CD4-positive, alpha-beta T cell treated with Interferon gamma for 1 hour (primary cell): Measurements from ENCODE around the gene LGALS9.
"Not testable (repeated sequence)": the region's sequence is repeated elsewhere in the genome, so short reads cannot be mapped to it uniquely, and the experiment has no call there.

Experiments used
- DNase-seq: peaks from one replicate; pipeline ENCODE4 v3.0.0-alpha.2; 2020

The LGALS9 gene

DNA sequence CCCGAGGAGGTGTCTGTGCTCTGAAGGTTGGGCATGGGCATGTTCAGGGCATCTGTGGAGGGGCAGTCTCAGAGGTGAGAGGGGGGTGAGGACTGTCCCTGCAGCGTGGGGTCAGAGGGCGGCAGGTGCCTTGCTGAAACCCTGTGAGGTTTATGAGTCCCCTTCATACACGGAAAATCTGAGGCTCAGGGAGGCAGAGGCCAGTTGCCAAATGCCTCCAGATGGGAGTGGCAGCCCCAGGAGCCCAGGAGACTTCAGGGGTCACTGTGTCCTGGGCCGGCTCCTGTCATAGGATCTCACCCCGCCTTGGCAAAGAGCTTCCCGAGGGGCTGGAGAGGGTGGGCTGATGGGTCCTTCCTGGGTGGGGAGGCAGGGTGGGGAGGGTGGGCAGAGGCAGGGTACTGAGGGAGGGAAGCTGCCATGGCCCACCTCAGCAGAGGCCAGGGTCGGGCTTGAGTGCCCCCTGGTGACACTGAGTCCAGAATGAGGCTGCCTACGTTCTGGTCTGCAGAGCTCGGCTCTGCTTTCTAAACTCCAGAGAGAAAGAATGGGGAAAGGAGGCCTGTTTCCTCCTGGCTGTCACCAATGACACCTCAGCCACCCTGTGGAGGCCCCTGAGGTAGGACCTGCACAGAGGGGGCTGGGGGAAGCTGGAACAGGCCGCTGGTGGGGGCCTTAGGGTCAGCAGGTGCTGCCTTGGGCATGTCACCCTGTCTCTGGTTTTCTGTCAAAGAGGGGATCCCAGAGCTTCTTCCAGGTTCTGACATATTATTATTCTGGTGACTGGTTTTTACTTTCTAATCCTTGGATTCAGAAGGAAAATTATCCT is 1.1 kb downstream of the LGALS9 start:
- DNase-seq = no peak

DNA sequence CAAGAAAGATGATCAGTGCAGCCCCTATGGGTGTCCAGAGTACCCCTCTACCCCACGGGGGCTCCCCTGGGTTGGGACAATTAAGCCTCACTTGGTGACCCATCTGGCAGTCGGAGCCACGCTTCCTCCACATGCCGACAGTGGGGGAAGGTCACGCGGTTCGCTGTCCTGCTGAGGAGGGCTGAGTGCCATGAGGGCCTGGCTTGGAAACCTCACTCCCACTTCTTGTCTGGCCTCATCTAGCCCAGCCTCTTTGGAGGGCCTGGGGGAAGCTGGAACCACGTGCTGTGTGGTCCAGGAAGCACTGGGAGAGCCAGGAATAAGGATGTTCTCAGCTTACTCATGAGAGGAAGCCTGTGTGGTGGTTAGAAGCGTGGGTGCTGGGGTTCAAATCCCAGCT is 1.8 kb downstream of the LGALS9 start:
- DNase-seq = not testable (repeated sequence)

DNA sequence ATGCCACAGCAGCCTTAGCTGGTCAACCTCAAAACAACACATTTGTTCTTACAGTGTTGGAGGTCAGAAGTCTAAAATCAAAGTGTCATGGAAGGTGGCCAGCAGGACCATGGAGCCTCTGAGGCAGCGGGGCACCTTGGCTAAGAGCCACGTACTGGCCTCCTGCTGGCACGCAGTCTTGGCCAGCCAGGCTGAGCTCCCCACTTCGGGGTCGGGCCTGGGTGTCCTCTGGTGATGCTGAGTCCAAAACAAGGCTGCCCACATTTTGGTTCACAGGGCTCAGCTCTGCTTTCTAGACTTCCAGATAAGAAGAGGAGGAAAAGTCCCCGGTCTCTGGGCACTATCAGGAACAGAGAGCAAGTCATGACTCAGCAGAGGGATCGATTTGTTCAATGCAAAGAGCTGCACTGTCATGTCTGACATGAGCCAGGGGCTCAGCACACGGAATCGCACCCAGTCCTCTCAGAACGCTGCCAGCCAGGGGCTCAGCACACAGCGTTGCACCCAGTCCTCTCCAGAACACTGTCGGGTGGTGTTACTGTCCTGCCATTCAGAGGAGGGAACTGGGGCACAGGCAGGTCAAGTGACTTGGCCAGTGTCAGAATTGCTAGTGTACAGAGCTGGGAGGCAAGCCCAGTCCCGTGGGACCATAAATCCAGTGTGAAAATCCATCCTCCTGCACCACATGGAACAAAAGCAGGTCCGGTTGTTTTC is 2.5 kb downstream of the LGALS9 start:
- no peak for DNase-seq

DNA sequence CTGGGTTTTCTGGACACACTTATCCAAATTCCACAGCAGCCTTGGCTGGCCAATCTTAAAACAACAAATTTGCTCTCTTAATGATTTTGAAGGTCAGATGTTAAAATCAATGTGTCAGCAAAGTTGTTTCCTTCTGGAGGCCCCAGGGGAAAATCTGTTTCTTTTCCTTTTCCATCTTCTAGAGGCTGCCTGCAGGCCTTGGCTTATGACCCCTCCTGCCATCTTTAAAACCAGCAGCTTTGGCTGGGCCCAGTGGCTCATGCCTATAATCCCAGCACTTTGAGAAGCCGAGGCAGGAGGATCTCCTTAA is 3.0 kb downstream of the LGALS9 start:
- DNase-seq = no peak

DNA sequence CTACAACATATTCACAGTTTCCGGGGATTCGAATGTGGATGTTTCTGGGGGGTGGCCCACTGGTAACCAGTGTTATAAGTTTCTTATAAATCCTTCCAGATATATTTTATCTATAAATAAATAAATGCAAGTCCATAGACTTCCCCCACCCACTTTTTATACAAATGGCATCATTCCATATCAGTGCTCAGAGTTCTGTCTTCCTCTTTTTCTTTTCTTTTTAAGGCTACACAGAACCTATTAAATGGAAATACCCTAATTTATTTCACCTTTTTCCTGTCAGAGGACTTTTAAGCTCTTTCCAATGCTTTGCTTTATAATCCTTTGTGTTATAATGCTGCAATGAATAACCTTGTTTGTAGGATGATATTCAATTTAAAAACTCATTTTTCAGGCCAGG is 3.8 kb downstream of the LGALS9 start:
- DNase-seq = no peak

DNA sequence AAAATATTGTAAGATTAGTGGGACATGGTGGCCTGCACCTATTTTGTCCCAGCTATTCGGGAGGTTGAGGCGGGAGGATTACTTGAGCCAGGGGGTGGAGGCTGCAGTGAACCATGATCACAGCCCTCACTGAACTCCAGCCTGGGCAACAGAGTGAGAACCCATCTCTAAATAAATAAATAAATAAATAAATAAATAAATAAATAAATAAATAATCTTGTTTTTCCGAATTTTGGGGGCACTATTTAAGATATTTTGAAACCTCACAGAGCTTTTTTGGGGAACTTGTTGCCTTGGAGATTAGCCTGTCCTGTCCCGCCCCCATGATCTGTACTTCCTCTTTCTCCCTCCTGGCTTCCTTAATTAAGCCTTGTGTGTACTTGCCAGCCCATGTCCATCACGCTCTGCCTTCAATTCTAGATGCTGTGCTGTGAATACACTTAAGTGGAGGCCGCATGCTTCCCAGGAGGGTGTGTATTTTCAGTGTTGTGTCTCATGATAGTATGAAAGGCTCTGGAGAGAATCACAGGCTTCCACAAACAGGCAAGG is 4.4 kb downstream of the LGALS9 start:
- peak; percentile 48 for DNase-seq

DNA sequence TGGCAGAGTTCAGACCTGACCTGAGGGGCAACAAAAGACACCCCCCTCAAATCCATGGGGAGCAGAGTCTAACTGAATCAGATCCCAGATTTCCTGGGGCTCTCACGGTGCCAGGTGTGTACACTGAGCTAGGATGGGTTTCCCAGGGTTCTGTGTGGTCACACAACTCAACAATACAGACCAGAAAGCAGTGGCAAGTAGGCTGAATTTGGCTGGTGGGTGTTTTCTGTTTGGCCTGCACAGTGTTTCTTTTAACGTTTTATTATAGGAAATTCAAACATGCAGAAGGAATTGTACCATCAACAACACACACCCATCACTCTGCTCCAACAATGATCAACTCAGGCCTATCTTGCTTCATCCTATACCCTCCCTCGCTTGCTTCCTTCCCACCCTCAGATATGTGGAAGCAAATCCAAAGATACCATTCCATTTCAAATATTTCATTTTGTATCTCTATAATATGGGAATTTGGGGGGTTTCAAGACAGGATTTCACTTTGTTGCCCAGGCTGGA is 5.1 kb downstream of the LGALS9 start:
- DNase-seq = not testable (repeated sequence)

DNA sequence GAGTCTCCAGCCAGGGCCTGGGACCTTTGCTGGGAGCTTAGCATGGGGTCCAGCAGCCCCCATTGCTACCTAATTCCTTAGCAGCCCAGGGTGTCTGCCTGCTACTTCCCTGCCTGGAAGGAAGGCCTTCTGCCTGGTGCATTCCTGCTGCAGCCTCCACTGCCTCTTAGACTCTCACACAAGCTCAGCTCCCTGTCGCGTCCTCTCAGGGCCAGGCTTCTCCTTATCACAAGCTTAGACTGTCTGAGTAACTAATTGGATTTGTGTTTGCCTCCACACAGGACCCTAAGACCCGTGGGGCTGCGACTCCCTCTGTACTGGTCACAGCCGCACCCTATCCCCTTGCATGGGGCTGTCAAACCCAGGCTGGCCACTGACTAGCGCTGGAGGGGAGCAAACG is 6.8 kb downstream of the LGALS9 start:
- not testable (repeated sequence) for DNase-seq

DNA sequence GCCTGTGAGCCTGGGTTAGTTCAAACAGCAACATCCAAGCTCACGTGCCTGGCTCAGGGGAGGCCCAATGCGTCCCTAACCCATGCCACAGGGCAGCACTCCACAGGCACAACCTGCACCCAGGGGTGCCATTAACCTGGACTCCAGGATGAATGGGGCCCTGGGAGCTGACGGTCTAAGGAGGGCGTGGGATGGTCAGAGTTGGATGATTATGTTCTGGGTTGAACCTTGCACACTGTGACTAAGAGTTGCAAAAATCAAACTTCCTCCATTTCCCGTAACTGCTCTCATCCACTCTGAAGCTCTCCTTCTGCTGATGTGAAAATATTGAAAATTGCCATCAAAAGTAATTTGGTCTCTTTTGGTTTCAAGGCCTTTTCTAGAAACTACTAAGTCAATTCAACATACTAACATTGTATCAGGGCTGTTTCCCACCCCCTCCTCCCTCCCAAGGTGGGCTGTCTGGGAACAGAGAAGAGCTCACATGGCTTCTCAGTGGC is 7.5 kb downstream of the LGALS9 start:
- DNase-seq = not testable (repeated sequence)

DNA sequence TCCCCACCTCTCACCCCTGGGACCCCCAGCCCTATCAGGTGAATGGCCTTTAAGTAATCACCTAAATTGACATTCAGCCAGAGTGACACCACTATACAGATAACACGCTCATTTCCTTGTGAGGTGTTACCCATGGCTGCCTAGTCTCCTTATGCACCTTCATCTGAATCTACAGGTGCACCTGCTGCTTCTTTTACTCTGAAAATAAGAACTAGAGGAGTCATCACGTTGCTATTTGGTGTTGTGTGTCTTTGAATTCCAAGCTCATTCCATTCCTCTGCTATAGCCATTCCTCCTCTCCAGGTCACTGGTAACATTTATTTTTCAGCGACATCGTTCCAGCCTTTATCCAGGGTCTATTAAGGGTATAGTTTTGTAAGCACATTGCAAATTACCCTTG is 9.8 kb downstream of the LGALS9 start:
- DNase-seq = no peak

DNA sequence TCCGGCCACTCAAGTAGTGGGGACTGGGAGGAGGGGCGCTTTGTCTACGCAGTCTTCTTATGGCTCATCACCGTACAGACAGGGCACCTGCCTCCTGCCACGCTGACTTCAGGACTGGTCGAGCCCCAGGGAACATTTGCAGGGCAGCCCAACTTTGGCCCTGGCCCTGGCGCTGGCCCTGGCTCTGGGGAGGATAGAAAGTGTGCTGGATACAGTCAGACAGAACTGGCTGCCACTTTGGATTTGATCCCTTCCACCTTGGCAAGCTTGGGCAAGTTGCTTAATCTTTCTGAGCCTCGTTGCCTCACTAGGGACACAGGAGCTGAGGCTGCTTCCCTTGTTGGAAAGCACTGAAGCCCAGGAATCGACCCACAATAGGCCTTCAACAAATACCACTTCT is 13.6 kb downstream of the LGALS9 start:
- DNase-seq = no peak

DNA sequence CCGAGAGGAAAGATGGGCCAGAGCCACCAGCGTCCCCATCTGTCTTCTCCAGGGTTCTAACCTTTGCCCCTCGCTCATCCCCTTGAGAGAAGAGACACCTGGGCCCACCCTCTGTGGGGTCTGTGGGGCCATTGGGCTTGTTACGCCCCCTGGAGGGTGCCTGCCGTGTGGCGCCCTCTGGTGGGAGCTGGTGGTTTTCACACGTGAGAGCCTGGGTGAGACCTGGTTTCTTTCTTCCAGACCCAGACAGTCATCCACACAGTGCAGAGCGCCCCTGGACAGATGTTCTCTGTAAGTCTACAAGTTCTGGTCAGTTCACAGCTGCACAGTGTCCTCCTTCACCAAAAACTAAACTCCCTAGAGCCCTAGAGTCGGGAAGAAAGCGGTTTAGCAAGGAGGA is 14.6 kb downstream of the LGALS9 start:
- DNase-seq = not testable (repeated sequence)

DNA sequence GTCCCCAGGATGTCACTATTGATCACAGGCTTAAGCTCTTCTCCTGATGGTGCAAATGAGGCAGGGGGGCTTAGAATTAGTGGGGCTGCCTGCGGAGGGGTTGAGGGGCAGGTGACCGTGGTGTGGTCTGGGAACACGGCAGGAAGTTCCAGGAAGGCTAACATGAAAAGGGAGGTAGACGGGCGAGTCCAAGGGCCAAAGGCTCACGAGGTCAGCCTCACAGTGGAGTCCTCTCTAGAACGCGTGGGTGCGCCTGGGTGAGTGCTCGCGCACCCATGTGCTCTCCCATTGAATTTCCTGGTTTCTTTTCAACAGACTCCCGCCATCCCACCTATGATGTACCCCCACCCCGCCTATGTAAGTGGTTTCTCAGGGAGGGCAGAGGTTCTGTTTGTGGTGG is 15.2 kb downstream of the LGALS9 start:
- no peak for DNase-seq

DNA sequence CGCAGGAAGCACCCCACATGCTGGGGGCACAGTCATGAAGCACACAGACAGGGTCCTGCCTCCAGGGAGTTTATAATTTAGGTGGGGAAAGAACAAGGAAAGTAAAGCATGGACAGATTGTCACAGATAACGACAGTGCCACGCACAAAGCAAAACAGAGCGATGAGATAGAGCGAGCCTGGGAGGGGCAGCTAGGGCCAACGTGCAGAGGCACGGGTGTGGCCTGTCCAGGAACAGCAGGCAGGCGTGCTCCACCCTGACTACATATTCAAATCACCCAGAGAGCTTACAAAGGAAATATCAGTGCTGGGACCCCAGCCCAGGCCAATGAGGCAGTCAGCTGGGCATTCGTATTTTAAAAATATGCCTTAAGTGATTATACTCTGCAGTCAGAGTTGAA is 16.8 kb downstream of the LGALS9 start:
- DNase-seq = no peak

DNA sequence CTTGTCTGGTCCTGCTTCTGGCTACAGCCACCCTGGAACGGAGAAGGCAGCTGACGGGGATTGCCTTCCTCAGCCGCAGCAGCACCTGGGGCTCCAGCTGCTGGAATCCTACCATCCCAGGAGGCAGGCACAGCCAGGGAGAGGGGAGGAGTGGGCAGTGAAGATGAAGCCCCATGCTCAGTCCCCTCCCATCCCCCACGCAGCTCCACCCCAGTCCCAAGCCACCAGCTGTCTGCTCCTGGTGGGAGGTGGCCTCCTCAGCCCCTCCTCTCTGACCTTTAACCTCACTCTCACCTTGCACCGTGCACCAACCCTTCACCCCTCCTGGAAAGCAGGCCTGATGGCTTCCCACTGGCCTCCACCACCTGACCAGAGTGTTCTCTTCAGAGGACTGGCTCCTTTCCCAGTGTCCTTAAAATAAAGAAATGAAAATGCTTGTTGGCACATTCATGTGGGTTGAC is 18.2 kb downstream of the LGALS9 start:
- not testable (repeated sequence) for DNase-seq

DNA sequence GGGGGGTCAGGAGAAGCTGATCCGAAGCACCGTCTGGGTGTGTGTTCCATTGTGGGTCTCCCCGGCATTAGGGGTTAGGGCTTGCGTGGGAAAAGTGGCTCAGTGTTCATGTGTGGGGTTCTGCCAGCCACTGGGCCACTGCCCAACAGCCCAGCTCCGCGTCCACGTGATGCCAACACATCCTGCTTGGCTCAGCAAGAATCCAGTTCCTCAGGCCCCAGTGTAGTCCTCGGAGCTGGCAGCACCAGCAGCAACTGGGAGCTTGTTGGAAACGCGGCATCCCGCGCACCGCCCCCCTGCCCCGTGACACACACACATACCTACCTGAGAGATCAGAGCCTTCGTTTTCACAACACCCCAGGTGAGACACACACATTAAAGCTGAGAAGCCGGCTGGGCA is 18.9 kb downstream of the LGALS9 start:
- DNase-seq = no peak

DNA sequence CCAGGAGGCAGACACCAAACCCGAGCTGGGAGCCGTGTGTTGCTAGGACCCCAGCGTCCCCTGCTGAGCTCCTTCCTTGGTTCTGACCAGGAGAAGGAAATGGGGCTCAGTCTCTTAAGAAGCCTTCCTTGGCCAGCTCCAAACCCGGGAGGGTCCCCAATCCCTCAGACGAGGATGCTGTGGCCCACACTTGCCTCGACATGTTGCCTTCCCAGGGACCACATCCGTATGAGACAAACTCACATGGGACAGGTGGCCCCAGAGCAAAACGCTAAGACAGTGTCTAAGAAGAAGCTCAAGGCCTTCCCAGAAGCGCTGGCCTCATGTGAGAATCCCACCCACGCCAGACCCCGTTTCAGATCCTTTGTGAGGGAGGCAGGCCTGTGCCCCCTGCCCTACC is 19.8 kb downstream of the LGALS9 start:
- no peak for DNase-seq

DNA sequence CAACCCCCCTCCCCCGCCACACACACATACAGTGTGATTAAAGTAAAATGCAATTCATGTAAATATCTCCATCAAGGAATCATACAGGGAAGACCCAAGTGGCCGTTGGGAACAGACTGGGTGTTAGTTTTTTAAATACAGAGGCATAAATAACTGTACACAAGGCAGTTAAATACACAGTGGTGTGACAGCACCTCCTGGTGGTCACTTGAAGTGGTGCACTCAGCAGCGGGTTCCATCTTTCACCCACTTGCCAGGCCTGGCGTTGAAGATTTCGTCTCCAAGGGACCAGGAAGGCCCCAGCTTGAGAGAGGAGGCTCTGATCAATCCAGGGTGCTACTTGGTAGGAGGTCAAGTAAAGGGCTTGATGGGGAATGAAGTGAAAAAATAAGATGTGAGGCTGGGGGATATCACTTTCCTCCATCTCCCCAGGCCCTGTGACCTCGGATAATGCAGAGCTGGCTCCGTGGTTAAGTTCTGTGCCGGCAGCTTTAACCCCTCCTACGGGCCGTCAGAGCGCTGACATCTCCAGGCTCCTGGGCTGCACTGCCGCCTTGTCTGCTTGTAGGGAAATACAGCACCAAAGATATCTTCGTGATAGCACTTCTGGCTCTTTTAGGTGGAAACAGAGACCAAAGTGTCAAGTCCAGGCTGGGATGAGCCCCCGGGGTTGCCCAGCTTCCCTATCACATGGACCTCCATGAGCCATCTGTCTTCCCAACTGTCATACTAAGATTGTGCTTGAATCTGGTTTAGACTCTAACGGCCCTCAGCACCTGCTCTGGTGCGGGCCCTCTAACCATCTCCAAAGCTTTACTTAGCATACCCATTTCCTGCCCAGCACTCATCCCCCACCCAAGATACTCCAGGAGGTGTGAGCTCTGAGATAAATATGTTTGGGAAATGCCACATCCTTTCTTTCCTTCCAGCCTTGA is 20.7 kb downstream of the LGALS9 start:
- DNase-seq = peak; percentile 58

DNA sequence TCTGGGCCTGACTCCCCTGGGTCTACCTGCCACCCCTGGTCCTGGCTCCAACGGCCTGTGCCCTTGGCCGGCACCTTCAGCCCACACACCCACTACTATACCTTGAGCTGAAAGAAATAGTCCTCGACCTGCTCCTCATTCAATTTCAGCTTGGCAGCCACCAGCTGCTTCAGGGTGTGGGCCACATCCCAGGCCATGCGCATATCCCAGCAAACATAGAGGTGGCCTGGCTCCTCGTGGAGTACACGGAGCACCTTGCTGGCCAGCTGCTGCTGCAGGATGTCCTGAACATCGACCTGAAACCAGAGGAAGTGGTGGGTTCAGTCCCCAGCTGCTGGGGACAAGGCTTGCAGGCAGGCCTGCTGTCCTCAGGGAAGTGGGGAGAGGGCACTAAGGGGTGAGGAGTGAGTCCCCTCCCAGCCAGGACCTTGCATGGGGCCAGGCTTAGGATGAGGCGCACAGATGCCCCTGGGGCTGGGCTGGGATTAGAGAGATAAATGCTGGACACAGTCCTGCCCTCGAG is 22.5 kb downstream of the LGALS9 start:
- DNase-seq = not testable (repeated sequence)

DNA sequence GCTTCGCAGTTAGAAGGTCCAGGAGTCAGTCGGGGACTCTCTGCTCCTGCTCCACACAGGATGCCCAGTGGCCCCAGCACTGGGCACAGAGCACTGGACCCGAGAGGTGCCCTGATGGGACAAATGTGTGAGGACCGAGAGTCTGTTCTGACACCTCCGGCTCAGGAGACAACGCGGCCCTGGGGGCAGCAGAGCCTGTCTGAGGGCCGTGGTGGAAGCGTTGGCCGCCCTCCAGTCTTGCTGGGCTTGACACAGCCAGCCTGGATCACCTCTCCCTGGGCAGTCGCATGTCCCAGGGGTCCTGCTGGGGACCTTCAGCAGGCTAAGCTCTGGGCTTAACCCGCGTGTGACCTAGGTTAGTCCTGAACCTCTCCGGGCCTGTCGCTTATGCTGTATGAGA is 23.1 kb downstream of the LGALS9 start:
- no peak for DNase-seq

DNA sequence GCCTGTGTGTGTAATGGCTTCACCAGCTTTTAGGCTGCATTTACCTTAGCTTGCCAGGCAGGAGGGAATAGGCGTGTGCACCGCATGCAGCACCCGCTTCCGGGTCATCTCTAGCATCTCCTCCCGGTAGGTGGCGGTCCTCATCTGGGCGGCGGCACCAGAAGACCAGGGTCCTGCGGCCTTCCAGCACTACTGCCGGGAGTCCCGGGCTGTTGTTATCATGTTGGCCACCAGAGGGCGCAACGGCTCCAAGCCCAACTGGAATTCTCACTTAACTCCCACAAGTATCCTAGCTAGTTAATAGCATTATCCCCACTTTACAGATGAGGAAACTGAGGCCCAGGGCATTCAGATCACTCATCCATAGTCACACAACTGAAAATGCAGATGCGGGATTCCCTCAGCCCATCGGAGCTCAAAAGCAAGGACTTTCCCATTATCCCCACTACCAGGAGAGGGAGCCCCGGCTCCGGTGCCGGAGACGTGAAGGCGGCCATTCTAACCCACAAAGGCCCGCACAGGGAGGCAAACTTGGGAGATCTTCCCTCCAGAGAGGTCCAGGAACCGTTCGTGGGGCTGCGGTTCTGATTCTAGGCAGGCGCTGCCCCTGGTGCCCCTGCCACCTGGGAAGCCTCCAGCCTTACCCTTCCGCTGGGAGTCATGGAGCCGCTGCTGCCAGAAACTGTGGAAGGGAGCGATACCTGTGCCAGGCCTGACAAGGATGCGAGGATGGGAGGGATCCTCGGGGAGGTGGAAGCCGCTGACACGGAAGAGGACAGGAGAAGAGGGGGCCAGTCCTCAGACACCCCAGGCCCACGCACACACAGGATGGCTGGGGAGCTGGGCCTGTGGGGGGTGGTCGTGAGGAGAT is 23.9 kb downstream of the LGALS9 start:
- DNase-seq = peak; percentile 61
